ENCODE data around the gene UGDH.
A peak's percentile ranks its signal among the peaks of the same experiment; 100 is the strongest.
"Not testable (repeated sequence)": the region's sequence is repeated elsewhere in the genome, so short reads cannot be mapped to it uniquely, and the experiment has no call there.

UGDH gene

GRCh38 chr4:39494354-39494753, 32.9 kb downstream of the UGDH start:
- DNase-seq (ENCODE audit: low spot score) = no peak

- no peak for DNase-seq (ENCODE audit: low spot score)
Observed at GRCh38 chr4:39490322-39490721, 36.9 kb downstream of the UGDH start.

GRCh38 chr4:39486221-39486804, 40.9 kb downstream of the UGDH start:
- no peak for DNase-seq (ENCODE audit: low spot score)

- DNase-seq (ENCODE audit: low spot score) = no peak
Observed at GRCh38 chr4:39484582-39485272, 42.5 kb downstream of the UGDH start.

- no peak for DNase-seq (ENCODE audit: low spot score)
Observed at GRCh38 chr4:39480902-39481695, 46.1 kb downstream of the UGDH start.

GRCh38 chr4:39480251-39480650, 47.0 kb downstream of the UGDH start:
- DNase-seq (ENCODE audit: low spot score) = no peak

- DNase-seq (ENCODE audit: low spot score) = no peak
Observed at GRCh38 chr4:39476187-39476895, 50.9 kb downstream of the UGDH start.

GRCh38 chr4:39472396-39472795, 54.8 kb downstream of the UGDH start:
- no peak for DNase-seq (ENCODE audit: low spot score)

GRCh38 chr4:39470402-39470801, 56.8 kb downstream of the UGDH start:
- no peak for DNase-seq (ENCODE audit: low spot score)

- DNase-seq (ENCODE audit: low spot score) = peak; percentile 81
Observed at GRCh38 chr4:39469429-39470077, 57.7 kb downstream of the UGDH start.

- no peak for DNase-seq (ENCODE audit: low spot score)
Observed at GRCh38 chr4:39467464-39467863, 59.8 kb downstream of the UGDH start.

- no peak for DNase-seq (ENCODE audit: low spot score)
Observed at GRCh38 chr4:39466747-39467146, 60.5 kb downstream of the UGDH start.

- no peak for DNase-seq (ENCODE audit: low spot score)
Observed at GRCh38 chr4:39464886-39465501, 62.2 kb downstream of the UGDH start.

GRCh38 chr4:39458505-39459300, 68.5 kb downstream of the UGDH start, which contains the start of the genes LIAS and RPL9:
LIAS (plus strand) TSS chr4:39459056; CDS start chr4:39459118, 62 bp downstream.
RPL9 (minus strand) TSS chr4:39458922; CDS start chr4:39458439, 483 bp downstream.
- peak; percentile 96 for DNase-seq (ENCODE audit: low spot score)

GRCh38 chr4:39458161-39458504, 69.1 kb downstream of the UGDH start:
- not testable (repeated sequence) for DNase-seq (ENCODE audit: low spot score)

- DNase-seq (ENCODE audit: low spot score) = no peak
Observed at GRCh38 chr4:39456946-39457763, 70.1 kb downstream of the UGDH start.

GRCh38 chr4:39455486-39455885, 71.8 kb downstream of the UGDH start:
- DNase-seq (ENCODE audit: low spot score) = no peak

- DNase-seq (ENCODE audit: low spot score) = no peak
Observed at GRCh38 chr4:39453738-39454137, 73.5 kb downstream of the UGDH start.

- DNase-seq (ENCODE audit: low spot score) = no peak
Observed at GRCh38 chr4:39452860-39453587, 74.2 kb downstream of the UGDH start.
